NCI-H1436 treated with DMSO at 0.1 percent for 48 hours (cell line): Measurements from ENCODE around the gene TOP2B.

Experiments used
- DNase-seq: peaks from one replicate; lab custom pipeline; 2025; lab: John Stamatoyannopoulos, UW

The TOP2B gene

DNA sequence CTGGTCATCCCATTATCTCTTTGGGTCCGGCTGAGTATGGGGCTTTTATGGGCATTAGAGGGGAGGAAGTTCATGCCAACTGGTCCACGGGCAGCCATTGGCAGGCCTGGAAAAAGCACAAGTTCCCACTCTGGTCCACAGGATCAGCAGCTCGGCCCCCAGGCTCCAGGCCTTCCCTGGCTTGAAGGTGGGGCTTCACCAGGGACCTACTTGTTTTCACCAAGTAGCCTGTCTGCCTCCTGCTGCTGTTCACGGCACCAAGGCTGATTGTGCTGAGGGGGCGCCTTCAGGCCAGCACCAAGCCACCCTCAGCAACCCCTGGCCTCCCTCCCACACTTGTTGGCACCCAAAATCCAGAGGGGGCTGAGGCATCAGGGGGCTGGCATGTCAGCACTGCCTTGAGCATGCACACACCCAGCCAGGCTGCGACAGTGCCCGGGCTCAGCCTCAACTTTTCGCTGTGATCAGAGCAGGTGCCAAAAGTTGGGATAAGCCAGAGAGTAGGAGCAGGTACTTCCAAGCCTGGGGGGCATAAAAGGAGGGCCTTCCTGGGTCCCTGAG is 9.1 kb upstream of the TOP2B start:
- DNase-seq, result no peak

DNA sequence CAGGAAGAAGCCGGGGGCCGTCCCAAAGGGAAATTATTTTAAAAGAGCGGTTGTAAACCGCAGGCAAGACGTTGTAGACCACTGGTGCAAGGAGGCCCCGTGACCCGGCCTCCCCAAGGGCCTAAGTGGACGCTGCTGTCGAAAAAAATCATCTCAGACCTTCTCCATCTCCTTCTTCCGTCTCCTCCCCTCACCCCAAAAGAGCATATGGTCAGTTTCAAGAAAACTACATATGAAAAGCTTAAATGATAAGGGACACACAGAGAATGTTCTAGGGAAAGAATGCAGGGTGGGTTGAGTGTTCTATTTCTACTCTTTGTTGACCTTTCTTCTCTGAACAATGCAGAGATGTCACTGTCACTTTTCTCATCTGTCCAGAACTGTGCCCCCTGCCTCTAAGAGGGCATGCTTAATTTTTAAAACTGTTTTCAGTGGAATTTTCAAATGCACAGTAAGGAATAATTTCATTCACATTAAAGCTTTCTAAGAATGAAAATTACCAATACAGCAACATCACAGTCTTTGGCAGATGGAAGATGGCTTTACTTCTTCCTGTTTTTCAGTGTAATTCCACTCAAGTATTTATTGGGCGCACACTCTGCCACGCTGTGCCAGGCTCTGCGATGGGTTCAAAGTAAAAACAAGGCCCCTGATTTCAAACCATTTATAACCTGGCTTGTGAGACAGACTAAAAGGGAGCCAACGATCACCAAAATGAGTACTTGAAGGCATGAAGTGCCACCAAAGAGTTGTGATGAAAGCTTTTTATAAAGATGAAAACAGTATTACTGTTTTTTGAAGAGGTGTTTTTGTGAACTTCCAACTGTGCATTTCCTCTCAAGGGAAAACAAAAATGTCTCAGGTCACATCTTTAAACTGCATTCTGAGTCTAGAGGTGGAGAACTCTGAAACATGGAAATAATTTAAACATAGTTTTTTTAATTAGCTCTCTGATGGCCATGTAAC is 891 bp upstream of the TOP2B start:
- DNase-seq, result no peak

DNA sequence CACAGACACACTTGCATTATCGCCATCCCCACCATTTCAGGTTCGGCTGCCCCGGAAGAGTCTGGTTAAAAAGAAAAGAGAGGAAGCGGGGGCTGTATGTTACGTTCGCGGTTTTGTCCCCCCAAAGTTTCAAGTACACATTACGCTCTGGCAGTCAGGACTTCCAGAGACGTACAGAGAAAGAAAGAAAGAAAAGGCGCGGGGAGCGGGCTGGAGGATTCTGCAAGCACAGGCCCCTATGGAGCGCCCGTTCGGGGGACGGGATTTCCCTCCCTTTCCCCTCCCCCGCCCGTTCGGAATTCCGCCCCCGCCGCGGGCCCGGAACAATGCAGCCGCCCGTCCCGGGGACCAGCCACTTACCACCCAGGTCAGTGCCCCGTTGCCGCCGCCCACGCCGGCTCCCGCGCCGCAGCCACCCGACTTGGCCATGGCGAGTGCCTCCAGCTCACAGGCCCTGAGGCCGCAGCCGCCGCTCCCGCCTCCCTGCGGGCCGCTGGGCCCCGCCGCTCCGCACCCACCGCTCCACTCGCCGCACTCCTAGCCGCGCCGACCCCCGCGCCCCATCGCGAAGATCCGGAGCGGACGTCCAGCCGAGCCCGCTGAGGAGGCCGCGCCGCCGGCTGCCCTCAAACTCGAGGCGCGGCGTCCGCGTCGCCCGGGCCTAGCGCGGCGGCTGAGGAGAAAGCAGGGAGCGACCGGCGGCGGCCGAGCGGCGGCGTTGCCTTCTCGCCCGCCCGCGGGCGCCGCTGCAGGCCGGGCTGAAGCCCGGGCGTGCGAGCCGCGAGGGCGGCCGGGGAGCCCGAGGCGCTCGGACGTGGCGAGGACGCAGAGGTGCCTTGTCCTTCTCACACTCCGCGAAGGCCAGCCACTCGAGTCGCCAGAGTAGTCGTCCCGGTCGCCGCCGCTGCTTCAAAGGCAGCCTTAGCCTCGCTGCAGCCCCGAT is 567 bp downstream of the TOP2B start:
- no peak for DNase-seq

DNA sequence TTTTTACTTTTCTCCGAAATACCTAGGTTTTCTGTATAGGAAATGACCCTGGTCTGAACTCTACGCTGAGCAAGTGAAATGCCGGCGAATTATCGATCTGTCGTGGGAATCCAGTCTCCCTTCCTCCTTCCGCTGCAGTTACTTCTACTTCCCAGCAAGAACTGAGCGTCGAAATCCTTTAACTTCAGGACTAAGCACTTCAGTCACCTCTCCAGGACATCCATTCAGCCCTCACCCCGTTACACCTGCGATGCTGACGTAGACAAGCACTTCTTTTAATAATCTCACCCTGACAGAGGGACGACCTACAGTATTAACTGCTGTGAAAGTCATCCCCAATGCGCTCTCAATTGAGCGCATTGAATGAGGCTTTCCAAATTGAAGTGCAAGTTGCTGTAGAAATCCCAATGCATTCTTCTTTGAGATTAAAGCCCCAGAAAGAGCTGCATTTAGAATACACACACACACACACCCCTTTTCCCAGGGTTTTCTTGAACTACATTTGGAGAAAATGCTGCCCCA is 1.3 kb downstream of the TOP2B start:
- no peak for DNase-seq

- DNase-seq, result no peak
Observed at GRCh38 chr3:25662736-25663320, 1.9 kb downstream of the TOP2B start.

DNA sequence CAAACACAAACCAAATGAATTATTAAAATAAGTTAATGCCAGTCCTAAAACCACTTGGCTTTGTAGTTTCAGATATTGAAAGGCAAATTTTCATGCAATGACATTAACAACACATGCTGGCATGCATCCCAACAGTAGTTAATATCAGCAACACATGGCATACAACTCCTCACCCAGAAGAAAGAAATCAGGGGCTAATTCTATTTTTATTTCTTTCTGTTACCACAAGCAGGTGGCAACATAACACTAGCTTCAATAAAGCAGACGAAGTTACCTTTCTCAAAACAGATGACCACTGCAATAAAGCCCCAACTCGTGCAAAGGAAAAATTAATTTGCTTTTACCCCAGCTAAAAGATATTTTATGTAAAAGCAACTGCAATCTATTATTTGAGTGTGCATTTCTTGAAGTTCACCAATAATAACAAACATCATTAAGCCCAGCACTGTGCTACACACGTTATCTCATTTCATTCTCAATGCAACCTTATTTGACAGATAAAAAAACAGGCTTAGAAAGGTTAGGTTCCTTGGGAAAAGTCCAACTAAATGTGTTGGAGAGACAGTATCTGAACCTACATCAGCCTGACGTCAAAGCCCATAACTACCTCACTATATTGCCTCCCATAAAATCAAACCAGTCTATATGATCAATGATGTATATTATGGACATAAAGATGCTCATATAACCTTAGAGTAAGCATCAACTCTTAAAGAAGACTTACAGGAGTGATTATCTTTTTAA is 2.8 kb downstream of the TOP2B start:
- DNase-seq, result no peak

DNA sequence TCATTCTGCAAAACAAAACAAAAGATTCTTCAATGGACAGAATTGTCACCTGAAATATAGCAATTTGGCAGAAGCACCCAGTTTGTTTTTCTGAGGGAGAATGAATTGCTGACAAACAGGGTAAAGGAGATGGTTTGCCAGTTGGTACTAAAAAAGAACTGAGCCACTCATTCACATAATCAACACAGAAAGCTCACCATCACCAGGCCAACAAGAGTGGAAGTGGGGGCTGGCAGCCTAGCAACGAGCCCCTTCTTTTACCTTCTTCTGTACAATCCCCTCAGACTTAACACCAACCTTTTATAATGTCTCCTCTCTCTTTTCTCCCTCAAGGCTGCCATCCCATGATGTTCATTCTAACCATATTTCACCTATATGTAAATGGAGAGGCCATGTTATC is 5.9 kb downstream of the TOP2B start:
- no peak for DNase-seq

DNA sequence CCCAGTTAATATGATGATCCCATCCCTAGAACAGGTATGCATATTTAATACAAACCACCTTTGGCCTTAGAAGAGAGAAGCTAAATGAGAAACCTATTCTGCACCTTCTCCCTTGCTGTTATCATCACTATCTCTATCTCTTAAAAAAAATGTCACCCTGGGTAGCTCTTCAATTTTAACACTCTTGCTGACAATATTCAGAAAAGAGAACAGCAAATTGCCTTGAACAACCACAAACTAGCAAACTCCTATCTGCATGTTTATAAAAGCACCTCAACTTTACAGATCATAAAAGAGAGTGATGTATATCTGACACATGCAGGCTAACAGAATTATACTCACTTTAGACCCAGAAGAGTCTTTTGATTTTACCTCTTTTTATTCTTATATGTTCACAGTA is 7.4 kb downstream of the TOP2B start:
- DNase-seq, result no peak

DNA sequence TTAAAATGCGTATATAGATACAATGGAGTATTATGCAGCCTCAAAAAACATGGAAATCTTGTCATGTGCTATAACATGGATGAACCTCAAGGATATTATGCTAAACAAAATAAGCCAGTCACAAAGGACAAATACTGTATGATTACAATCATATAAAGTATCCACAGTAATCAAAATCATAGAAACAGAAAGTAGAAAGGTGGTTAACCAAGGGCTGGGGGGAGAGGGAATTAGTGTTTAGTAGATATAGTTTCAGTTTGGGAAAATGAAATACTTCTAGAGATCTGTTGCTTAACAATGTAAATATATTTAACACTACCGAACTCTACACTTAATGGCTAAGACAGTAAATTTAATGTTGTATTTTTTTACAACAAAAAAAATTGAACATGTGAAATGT is 9.0 kb downstream of the TOP2B start:
- DNase-seq, result no peak

- DNase-seq, result no peak
Observed at GRCh38 chr3:25654576-25654975, 10.1 kb downstream of the TOP2B start.

DNA sequence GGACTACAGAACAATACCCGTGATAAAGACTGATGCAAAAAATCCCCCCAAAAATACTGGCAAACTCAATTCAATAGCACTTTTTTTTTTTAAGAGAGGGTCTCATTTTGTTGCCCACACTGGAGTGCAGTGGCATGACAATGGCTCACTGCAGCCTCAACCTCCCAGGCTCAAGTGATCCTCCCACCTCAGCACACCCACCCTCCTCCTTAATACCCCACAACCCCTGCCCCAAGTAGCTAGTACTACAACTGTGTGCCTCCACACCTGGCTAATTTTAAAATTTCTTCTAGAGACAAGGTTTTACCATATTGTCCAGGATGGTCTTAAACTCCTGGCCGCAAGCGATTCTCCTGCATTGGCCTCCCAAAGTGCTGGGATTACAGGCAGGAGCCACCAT is 11.4 kb downstream of the TOP2B start:
- no peak for DNase-seq

- DNase-seq, result no peak
Observed at GRCh38 chr3:25652921-25653320, 11.8 kb downstream of the TOP2B start.

DNA sequence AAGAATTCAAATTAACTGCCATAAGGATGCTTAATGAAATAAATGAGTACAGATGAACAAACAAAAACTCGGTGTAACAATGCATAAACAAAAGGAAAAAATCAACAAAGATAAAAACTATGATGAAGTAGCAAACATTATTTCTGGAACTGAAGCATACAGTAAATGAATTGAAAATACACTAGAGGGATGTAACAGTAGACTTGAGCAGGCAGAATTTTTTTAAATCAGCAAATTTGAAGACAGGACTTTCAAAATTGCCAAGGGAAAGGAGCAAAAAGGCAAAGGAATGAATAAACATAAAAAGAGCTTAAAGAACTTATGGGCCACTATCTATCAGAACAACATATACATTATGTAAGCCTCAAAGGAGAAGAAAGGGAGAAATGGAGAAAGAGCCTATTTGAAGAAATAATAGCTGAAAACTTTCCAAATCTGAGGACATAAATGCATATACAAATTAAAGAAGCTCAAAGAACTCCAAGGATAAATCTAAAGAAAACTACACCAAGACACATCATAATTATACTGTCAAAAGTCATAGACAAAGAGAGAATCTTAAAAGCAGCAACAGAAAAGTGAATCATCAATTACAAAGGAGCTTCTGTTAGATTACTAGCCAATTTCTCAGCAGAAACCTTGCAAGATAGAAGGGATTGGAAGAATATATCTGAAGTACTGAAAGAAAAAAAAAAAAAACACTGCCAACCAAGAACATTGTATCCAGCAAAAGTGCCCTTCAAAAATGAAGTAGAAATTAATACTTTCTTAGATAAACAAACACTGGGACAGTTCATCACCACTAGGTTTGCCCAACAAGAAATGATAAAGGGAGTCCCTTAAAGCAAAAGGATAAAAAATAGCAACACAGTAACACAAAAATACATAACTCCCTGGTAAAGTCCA is 15.5 kb downstream of the TOP2B start:
- DNase-seq, result no peak

DNA sequence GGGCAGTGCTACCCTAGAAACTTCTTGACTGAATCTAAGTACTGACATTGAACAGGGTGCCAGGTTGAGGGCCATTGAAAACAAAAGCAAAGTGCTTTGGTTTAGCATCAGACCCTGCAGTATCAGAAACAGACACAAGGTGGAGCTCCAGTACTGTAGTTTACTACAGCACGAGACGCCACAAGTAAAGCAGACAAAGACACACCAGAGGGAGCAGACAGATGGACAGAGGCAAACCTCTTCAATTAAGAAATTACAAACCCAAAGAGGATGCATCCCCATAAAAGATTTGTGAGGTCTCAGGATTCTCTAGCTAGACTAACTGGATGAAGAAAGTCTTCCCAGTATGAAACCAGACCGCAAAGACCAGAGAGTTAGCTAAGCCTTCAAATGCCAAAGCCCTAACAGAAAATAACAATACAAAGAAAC is 16.6 kb downstream of the TOP2B start:
- no peak for DNase-seq

DNA sequence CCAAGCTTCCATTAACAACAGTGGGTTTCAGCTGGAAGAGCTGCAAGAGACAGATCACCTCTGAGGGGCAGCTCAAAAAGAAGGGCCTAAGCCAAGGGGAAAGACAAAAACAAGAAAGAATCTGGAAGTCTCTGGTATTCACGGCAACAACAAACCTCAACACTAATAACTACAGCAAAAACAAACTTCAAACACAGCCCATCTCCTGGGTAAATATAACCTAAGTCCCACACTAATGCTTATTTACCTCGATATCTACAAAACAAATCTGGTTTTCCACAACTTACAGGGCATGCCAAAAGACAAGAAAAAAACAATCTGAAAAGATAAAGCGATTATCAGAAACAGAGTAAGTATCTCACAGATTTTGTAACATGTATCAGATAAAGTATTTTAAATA is 29.7 kb downstream of the TOP2B start:
- DNase-seq, result no peak

DNA sequence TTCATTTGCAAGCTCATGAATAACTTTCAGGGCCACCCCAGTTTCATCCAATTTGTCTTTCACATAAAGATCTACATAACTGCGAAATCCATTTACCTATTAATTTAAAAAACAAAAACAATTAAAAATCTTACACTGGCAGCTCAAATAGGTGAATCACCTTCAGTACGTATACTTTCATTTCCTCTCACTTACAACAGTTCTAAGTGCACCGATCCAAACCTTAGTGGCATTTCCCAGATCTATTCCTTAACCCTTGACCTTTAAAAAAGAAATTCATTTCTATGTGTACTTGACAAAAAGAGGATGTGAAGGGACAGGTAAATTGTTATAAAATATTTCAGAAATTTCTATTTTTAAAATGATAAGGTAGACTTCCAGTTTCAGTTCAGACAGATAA is 30.8 kb downstream of the TOP2B start:
- DNase-seq, result no peak

DNA sequence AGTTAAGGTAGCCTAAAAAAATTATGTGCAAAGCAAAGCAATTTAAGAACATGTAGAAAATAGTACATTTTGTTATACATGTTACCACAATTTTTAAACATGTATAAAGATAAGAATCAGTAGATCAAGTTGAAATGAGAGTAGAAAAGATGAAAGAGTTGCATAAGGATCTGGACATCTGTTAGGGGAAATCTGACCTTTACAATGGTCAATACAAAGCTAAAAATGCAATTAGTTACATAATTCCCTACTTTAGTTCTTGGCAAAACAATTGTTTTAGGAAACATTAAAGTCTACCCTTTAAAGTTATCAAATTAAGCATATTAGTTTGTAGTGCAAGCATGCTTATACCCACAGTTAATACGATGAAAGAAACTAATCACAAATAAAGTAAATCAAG is 32.7 kb downstream of the TOP2B start:
- no peak for DNase-seq

GRCh38 chr3:25621087-25621486 is 43.6 kb downstream of the TOP2B start:
- DNase-seq, result no peak

DNA sequence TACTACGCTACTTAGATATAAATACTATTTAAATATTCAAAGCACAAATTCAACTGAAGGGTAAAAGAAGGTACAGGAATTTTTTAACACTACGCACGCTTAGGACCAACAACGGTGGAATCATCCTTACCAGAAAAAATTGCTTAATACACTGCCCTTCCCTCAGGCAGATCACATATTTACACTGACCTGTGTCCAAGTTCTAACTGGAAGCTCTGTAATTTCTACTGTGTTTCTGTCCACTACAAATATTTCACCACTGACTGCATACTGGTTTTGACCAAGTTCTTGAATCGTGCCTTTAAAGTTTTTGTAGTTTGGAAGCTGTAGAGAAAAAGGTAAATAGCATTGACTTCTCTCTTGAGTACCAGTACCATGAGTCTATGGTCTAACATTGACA is 44.2 kb downstream of the TOP2B start:
- DNase-seq, result no peak

GRCh38 chr3:25619382-25619781 is 45.3 kb downstream of the TOP2B start:
- no peak for DNase-seq
